Raji (cell line): ENCODE data around the gene EOMES.

Experiments used
- POLR2A ChIP-seq: IDR thresholded peaks from 2 replicates; pipeline ENCODE4 v1.6.1; 2011; ENCODE audit warnings: low read depth, low read length, control low read depth; ENCODE audit not compliant: insufficient read depth

Gene EOMES

DNA sequence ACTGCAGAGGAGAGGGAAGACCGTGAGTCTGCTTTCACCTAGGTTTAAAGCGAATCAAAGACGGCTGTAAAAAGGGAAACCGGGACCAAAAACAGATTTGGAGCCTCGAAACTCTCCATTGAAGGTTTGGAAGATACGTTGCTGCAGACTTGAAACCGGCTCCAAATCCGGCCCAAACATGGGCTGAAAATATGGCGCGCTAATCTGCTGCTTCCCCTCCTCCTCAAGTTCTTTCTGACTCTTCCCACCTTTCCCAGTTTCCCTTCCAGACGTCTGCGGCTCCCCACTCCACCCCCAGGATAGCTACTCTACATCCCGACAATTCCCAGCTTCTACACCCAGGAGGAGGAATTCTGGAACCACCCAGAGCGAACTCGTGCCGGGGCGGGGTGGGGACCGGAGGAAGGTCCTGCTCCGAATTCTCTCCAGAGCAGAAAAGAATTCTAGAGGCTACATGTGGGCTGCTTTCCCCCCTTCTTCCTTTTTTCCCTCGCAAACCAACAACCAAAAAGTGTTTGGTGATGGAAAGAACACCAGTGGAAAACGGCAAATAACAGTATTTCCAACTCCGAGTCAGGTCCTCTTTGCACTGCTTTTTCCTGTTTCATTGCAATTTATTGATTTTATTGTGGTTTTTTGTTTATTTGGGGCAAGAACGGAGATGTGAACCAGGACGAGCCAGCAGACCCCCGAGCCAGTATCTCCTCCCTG lies 8.5 kb downstream of the EOMES start:
- no peak for TF ChIP-seq POLR2A

GRCh38 chr3:27713078-27713423 lies 9.1 kb downstream of the EOMES start:
- no peak for TF ChIP-seq POLR2A

- TF ChIP-seq POLR2A, result no peak
These were observed 9.7 kb downstream of the EOMES start for GRCh38 chr3:27712136-27713077.

DNA sequence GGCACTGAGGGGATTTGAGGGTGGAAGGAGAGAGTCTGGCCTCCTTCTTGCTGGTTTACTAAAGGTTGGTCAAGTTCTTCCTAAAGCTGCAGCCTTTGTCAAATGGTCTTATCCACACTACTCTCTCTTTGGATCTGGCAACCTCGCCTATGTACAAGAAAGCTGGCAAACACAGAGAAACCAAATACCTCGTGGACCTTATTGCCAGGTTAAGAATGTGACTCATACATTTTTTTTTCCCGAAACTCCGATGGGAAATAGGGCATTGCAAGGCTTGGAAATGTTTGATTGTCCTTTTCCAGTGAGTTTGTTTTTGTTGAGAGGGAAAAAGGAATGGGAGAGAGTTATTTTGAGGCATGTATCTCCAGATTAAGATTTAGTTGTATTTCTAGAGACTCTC lies 13.9 kb downstream of the EOMES start:
- no peak for TF ChIP-seq POLR2A

DNA sequence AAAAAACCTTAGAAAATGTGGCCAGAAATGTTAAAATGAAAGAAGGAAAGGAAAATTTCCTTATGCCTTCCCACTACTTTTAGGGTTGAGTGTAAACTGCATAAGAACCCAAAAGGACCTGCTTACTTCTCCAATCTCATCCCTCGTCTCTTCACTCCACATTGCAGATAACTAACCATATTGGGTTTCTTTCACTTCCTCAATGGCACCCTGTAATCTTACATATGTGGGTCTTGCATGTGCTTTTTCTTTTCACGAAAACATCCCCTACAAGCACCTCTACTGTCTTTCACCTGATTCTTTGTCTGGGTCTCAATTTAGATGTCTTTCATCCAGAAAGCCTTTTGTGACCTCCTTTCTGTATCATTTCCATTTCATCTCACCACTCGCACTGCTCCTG lies 23.1 kb downstream of the EOMES start:
- TF ChIP-seq POLR2A, result no peak

DNA sequence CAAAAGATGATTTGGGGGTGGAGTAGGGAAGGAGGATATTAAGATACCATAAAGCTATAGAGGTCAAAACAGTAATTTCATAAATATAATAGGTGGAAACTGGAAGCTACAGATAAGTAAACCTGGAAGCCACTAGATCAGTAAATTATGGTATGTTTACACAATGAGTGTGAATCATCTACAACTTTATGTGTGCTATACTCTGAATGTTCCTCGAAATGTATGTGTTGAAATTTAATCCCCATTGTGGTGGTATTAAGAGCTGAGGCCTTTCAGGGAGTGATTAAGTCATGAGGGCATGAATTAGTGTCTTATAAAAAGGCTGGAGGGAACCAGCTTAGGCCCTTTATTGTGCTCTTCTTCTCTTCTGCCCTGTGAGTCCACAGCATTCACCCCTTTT lies 25.2 kb downstream of the EOMES start:
- TF ChIP-seq POLR2A, result no peak

- TF ChIP-seq POLR2A, result no peak
These were observed 26.5 kb downstream of the EOMES start for GRCh38 chr3:27695636-27696035.

- no peak for TF ChIP-seq POLR2A
These were observed 34.1 kb downstream of the EOMES start for GRCh38 chr3:27688053-27688452.

- no peak for TF ChIP-seq POLR2A
These were observed 35.5 kb downstream of the EOMES start for GRCh38 chr3:27686642-27687041.

DNA sequence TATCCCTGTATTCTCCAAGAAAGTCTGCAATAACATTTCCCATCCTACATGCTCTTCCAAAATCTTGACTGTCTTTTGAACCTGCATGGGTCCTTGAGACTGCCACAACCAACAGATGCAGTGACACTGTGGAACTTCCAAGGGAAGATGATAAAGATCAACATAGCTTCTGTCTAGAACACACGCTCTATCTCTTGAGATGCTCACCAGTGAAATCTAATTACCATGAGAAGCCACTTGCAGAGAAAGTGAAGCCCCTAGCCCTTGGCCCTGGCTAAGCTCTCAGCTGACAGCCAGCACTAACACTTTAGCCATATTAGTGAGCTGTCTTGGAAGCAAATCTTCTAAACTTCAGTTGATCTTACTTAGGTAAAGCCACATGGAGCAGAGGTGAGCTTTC lies 36.6 kb downstream of the EOMES start:
- no peak for TF ChIP-seq POLR2A

- no peak for TF ChIP-seq POLR2A
These were observed 37.8 kb downstream of the EOMES start for GRCh38 chr3:27684302-27684701.

DNA sequence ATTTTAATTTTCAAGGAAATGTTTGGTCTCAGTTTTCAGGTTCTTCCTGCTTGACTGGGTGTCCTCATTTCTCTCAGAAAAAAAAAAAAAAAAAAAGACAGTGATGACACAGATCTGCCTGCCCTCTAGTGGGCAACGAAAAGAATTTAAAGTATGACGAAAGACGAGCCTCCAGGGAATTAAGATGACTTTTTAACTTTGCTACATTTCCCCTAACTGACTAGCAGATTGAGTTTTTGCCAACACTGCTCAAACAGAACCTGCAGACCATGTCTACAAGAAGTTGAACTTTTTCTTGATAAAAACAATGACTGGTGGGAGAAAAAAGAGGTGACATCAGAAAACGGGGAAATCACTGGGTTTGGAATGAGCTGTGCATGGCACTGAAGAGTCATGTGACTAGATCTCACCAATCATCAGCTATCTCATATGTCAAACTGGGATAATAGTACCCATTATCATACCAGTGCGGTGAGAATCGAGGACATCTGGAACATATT lies 40.8 kb downstream of the EOMES start:
- TF ChIP-seq POLR2A, result no peak

GRCh38 chr3:27680517-27681246 lies 41.4 kb downstream of the EOMES start:
- TF ChIP-seq POLR2A, result no peak

DNA sequence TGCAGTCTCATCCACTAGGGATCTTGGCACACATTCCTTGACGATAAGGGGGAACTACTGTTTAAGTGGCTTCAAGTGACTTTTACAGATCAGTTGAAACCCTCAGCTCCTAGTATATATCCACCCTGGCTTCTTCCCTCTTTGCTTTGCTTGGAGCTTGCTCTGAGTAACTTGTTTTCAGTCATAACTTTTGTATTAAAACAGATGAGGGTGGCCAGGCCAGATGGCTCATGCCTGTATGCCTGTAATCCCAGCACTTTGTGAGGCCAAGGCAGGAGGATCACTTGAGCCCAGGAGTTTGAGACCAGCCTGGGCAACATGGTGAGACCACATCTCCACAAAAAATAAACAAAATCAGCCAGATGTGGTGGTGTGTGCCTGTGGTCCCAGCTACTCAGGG lies 42.4 kb downstream of the EOMES start:
- TF ChIP-seq POLR2A, result no peak

DNA sequence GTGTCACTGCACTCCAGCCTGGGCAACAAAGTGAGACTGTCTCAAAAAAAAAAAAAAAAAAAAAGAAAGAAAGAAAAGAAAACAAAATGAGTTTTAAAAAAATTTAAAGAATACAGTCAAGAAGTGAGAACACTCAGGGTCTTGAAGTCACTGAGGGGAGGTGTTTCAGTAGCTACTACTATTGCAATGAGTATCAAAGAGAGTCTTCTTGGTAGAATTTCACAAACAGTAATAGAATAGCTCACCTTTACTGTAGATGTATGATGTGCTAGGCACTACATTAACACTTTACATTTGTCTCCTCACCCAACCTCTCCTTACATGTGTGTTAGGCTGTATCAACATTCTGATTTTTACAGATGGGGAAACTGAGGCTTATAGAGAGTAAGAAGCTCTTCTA lies 43.9 kb downstream of the EOMES start:
- no peak for TF ChIP-seq POLR2A
